ENCODE results near the gene ANXA4.
A peak's percentile ranks its signal among the peaks of the same experiment; 100 is the strongest.

ANXA4 gene

DNA sequence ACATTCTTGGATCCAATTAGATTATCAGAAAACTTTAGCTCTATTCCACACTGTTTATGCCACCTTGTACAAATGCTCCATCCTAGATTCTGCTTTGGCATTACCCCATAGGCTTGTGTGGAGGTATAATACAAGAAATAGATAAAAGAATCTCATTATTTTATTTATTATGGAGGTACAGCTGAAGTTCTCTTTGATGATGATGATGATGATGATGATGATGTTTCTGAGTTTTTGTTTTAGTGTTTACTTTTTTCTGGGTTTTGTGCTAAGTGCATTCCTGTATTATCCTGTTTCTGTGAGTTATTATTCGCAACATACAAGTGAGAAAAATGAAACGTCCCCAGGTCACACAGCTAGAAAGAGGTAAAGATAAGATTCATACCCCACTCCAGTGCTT lies 43.4 kb downstream of the ANXA4 start:
- TF ChIP-seq EZH2 (IDR thresholded peaks at IDR 0.05) (no peak), POLR2AphosphoS5 (IDR thresholded peaks at IDR 0.05; ENCODE audit: borderline replicate concordance, low read depth, low read length) (no peak), FOXP2 (optimal IDR thresholded peaks at IDR 0.05; ENCODE audit: control extremely low read depth, extremely low read length, insufficient read depth) (no peak)
- H3K4me3 ChIP-seq = no peak overlapping the region
- no peak overlapping the region for H3K27ac ChIP-seq
- no peaks in the 10 kb centered on the region for H3K9me3 ChIP-seq (ENCODE audit: low read depth, low read length)
- no peak overlapping the region for H3K9ac ChIP-seq (ENCODE audit: insufficient read length)
- H3K36me3 ChIP-seq (ENCODE audit: insufficient read depth, low read length) = no peaks in the 10 kb centered on the region
- DNase-seq (ENCODE audit: low read depth, low spot score) = no peak

DNA sequence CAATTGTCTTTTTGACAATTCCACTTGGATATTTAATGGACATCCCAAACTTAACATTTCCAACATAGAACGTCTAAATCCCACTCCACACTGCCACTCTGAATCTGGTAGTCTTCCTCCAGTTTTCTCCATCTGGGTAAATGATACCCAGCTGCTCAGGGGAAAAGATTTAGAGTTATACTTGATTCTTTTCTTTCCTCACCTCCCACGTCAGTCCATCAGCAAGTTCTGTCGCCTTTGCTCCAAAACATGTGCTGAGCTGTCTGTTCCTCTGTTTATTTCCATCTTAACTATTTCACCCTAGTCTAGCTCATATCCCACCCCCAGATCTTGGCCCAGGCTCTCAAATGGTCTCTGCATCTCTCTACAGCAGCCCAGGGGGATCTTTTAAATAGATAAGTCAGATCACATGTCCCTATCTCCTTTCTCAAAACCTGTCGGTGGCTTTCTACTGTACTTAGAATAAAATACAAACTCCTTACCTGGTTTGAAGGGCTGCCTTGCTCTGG lies 44.2 kb downstream of the ANXA4 start:
- no peaks in the 10 kb centered on the region for H3K9me3 ChIP-seq (ENCODE audit: low read depth, low read length)
- no peak for TF ChIP-seq POLR2AphosphoS5 (IDR thresholded peaks at IDR 0.05; ENCODE audit: borderline replicate concordance, low read depth, low read length)
- H3K27ac ChIP-seq = no peak overlapping the region
- H3K9ac ChIP-seq (ENCODE audit: insufficient read length) = no peak overlapping the region
- H3K36me3 ChIP-seq (ENCODE audit: insufficient read depth, low read length) = no peaks in the 10 kb centered on the region
- no peak overlapping the region for H3K4me3 ChIP-seq
- no peak for DNase-seq (ENCODE audit: low read depth, low spot score)

DNA sequence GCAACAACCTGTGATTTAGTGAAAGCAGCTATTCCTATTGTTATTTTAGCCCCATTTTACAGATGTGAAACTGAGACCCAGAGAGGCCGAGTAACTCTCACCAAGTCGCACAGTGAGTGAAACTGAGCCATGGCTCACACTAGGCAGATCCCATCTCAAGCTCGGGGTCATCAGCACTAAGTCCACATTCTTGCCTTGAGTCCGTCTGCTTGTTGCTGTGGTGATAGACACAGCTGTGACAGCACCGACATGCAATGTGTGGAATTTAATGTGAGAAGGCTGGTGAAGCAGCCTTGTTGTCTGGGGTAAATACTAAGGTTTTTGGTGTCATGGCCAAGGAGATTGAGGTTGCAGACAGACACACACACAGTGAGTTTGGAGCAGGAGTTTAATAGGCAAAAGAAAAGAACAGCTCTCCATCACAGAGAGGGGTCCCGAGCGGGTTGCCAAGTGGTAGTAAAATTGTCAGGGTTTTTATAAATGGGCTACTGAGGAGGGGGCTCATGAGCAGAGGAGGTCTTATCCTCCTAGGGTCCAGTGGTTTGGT lies 47.3 kb downstream of the ANXA4 start:
- TF ChIP-seq POLR2AphosphoS5 (IDR thresholded peaks at IDR 0.05; ENCODE audit: borderline replicate concordance, low read depth, low read length) = no peak
- TF ChIP-seq EZH2 (IDR thresholded peaks at IDR 0.05) = no peak
- no peak for TF ChIP-seq FOXP2 (optimal IDR thresholded peaks at IDR 0.05; ENCODE audit: control extremely low read depth, extremely low read length, insufficient read depth)
- Histone ChIP-seq H3K4me3 (no peak overlapping the region), H3K36me3 (ENCODE audit: insufficient read depth, low read length) (no peaks in the 10 kb centered on the region), H3K27ac (no peak overlapping the region), H3K9me3 (ENCODE audit: low read depth, low read length) (no peaks in the 10 kb centered on the region), H3K9ac (ENCODE audit: insufficient read length) (no peak overlapping the region)
- no peak for DNase-seq (ENCODE audit: low read depth, low spot score)

DNA sequence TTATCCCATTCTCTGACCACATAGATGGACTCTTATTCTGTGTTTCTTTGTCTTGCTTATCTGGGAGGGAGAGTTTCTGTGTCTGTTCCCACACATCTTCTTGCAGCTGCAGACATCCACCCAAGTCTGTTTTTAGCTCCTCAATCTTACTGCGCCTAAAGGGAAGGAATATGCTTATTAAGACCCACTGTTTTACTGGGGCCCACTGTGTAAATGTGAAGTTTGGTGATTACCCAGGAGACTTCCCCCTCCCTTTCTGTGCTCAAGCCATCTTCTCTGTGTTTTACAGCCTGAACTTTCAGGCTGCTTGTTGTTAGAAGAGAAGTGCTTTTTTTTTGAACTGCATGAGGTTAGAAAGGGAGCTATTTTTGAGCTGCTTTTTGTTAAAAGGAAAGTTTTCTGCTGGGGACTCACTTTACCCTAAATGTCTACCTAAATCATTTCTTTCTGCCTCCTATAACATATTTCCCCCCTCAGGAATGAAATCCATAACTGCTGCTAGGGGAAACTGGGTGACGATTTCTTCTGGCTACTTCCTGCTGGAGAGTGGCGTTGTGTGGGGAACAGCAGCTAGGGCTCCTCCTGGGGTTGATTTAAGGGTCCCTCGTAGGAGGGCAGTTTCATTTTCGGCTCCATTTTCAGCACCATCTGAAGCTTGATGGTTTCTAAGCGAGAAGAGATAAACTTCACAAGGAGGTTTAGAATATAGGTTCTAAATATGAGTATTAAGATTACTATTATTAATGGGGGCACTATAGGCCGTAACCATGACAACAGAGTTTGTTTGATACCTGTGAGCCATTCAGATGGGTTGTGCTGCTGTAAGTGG lies 48.1 kb downstream of the ANXA4 start:
- no peak for TF ChIP-seq FOXP2 (optimal IDR thresholded peaks at IDR 0.05; ENCODE audit: control extremely low read depth, extremely low read length, insufficient read depth)

DNA sequence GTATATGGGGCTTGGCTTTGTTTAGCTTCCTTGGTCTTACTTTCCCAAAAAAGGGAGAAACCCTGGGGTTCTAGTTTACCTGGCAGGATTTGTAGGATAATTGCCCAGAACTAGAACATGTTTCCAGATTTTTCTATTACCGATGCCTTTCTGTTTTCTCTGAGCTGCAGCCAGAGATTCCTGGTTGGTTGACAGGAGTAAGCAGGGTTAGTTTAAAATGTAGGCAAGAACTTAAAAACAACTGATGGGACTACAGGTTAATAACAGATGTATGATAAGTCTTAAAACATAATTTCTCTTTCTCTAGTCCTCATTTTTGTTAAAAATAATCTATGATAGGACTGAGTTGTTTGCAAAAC lies 48.6 kb downstream of the ANXA4 start:
- no peak overlapping the region for H3K4me3 ChIP-seq
- no peaks in the 10 kb centered on the region for H3K36me3 ChIP-seq (ENCODE audit: insufficient read depth, low read length)
- no peak overlapping the region for H3K27ac ChIP-seq
- H3K9me3 ChIP-seq (ENCODE audit: low read depth, low read length) = no peaks in the 10 kb centered on the region
- TF ChIP-seq POLR2AphosphoS5 (IDR thresholded peaks at IDR 0.05; ENCODE audit: borderline replicate concordance, low read depth, low read length) = no peak
- no peak for TF ChIP-seq EZH2 (IDR thresholded peaks at IDR 0.05)
- no peak for TF ChIP-seq FOXP2 (optimal IDR thresholded peaks at IDR 0.05; ENCODE audit: control extremely low read depth, extremely low read length, insufficient read depth)
- no peak overlapping the region for H3K9ac ChIP-seq (ENCODE audit: insufficient read length)
- DNase-seq (ENCODE audit: low read depth, low spot score) = no peak

More for the DNA sequence above, 48.1 kb downstream of the ANXA4 start:
- no peak for DNase-seq (ENCODE audit: low read depth, low spot score)
- peak overlapping the region; percentile 22 for H3K4me3 ChIP-seq
- no peaks in the 10 kb centered on the region for H3K36me3 ChIP-seq (ENCODE audit: insufficient read depth, low read length)
- no peak overlapping the region for H3K9ac ChIP-seq (ENCODE audit: insufficient read length)
- no peaks in the 10 kb centered on the region for H3K9me3 ChIP-seq (ENCODE audit: low read depth, low read length)
- H3K27ac ChIP-seq = 0 out of 2 replicates have a peak overlapping the region, but pooled peaks have one; percentile 9

DNA sequence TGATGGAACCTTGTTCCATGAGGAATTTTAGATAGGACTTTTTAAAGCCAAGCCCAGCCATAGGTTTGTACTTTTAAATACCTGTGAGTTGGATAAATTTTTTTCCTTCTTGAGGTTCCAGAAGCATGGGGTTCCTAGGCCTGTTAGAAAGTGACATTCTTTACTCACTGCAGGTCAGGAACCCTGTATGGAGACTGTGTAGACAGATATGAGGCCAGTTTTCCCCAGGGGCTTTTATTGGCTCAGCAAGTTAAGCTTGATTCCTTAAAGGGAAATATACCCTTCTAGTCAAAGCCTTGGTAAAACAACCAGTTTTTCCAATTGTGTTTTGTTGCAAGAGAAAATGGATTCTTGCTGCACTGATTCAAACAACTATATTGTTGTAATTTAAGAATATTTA lies 49.1 kb downstream of the ANXA4 start:
- H3K9ac ChIP-seq (ENCODE audit: insufficient read length) = no peak overlapping the region
- H3K4me3 ChIP-seq = no peak overlapping the region
- DNase-seq (ENCODE audit: low read depth, low spot score) = no peak
- no peaks in the 10 kb centered on the region for H3K36me3 ChIP-seq (ENCODE audit: insufficient read depth, low read length)
- TF ChIP-seq EZH2 (IDR thresholded peaks at IDR 0.05) = no peak
- no peak overlapping the region for H3K27ac ChIP-seq
- no peaks in the 10 kb centered on the region for H3K9me3 ChIP-seq (ENCODE audit: low read depth, low read length)

DNA sequence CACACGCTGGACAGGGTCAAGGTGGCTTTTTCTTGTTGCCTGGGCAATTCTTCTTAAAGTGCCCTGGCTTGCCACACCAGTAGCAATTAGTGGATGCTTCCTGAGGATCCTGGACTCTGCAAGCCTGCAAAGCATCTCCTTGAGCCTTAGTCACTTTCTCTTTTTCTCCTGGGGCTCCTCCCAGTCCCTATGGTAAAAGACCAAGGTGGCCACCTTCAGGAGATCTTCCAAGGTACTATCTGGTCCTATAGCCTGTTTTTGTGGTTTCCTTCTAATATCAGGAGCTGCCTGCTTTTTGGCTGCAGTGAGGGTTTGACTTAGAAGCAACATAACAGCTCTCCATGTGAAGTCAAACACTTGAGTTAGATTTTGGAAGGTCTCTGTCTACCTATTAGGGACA lies 54.2 kb downstream of the ANXA4 start:
- Histone ChIP-seq H3K9me3 (ENCODE audit: low read depth, low read length) (no peaks in the 10 kb centered on the region), H3K36me3 (ENCODE audit: insufficient read depth, low read length) (no peaks in the 10 kb centered on the region), H3K4me3 (no peak overlapping the region), H3K9ac (ENCODE audit: insufficient read length) (no peak overlapping the region), H3K27ac (no peak overlapping the region)
- TF ChIP-seq FOXP2 (optimal IDR thresholded peaks at IDR 0.05; ENCODE audit: control extremely low read depth, extremely low read length, insufficient read depth) = no peak
- TF ChIP-seq EZH2 (IDR thresholded peaks at IDR 0.05) = no peak
- no peak for TF ChIP-seq POLR2AphosphoS5 (IDR thresholded peaks at IDR 0.05; ENCODE audit: borderline replicate concordance, low read depth, low read length)
- no peak for DNase-seq (ENCODE audit: low read depth, low spot score)

DNA sequence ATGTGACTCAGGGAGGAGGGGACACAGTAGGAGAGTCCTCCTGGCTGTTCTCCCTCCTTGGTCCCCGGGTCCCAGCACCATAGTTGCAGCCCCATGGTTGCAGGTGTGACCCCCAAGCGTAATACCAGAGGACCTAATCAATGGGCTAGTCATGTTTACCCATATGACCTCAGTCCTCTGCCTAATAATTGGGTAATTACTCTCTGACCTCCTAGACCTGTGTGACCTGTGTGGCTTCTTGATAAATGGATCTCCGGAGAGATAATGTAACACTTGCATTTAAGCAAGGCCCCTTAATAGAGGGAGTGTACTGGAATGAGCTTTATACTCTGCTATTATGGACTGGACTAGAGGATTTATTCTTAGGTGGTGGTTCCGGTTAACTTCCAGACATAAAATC lies 55.3 kb downstream of the ANXA4 start:
- Histone ChIP-seq H3K9me3 (ENCODE audit: low read depth, low read length) (no peaks in the 10 kb centered on the region), H3K27ac (no peak overlapping the region), H3K36me3 (ENCODE audit: insufficient read depth, low read length) (no peaks in the 10 kb centered on the region), H3K4me3 (no peak overlapping the region), H3K9ac (ENCODE audit: insufficient read length) (no peak overlapping the region)
- no peak for DNase-seq (ENCODE audit: low read depth, low spot score)
- TF ChIP-seq EZH2 (IDR thresholded peaks at IDR 0.05) (no peak), FOXP2 (optimal IDR thresholded peaks at IDR 0.05; ENCODE audit: control extremely low read depth, extremely low read length, insufficient read depth) (no peak), POLR2AphosphoS5 (IDR thresholded peaks at IDR 0.05; ENCODE audit: borderline replicate concordance, low read depth, low read length) (no peak)

DNA sequence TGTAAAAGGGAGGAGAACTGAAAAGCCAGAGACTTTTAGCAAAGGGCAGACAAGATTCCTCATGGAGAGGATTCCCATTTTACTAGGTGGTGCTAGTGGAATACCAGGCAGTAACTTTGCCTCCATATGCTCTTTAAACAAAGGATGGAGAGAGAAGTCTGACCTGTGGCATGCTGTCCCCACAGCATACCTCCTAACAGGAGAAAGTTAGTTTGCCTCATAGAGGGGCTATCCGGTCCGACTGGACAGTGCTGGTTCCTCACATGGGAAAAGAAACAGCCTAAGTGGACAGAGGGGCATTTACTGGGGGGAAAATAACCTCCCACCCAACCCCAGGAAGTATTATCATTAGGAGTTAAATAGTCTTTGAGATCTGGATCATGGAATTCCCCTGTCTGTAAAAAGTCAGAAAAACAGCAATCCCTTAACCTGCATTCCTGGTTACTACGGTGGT lies 55.9 kb downstream of the ANXA4 start:
- no peak for DNase-seq (ENCODE audit: low read depth, low spot score)
- H3K4me3 ChIP-seq = peak overlapping the region; percentile 73
- H3K9ac ChIP-seq (ENCODE audit: insufficient read length) = no peak overlapping the region

More for the DNA sequence above, 55.9 kb downstream of the ANXA4 start:
- TF ChIP-seq EZH2 (IDR thresholded peaks at IDR 0.05) (no peak), FOXP2 (optimal IDR thresholded peaks at IDR 0.05; ENCODE audit: control extremely low read depth, extremely low read length, insufficient read depth) (no peak), POLR2AphosphoS5 (IDR thresholded peaks at IDR 0.05; ENCODE audit: borderline replicate concordance, low read depth, low read length) (no peak)
- Histone ChIP-seq H3K27ac (no peak overlapping the region), H3K36me3 (ENCODE audit: insufficient read depth, low read length) (no peaks in the 10 kb centered on the region), H3K9me3 (ENCODE audit: low read depth, low read length) (no peaks in the 10 kb centered on the region)

Measured in SK-N-MC (cell line).